Activated naive CD4-positive, alpha-beta T cell treated with anti-CD3 and anti-CD28 coated beads, Interleukin-2, amount 50 U/mL, for 24 hours (primary cell): Measurements from ENCODE around the gene PSMC2.
"Not testable (repeated sequence)": the region's sequence is repeated elsewhere in the genome, so short reads cannot be mapped to it uniquely, and the experiment has no call there.

Source experiments
- H3K27ac Mint-ChIP-seq: one replicate; pipeline ENCODE4 v1.8.0; 2021; ENCODE audit warnings: mild to moderate bottlenecking, mixed read lengths
- H3K27me3 Mint-ChIP-seq: one replicate; pipeline ENCODE4 v1.8.0; 2021; ENCODE audit warnings: mixed read lengths
- H3K36me3 Mint-ChIP-seq: one replicate; pipeline ENCODE4 v1.8.0; 2021; ENCODE audit warnings: mixed read lengths
- H3K4me1 Mint-ChIP-seq: one replicate; pipeline ENCODE4 v1.8.0; 2021; ENCODE audit warnings: mixed read lengths
- H3K4me3 Mint-ChIP-seq: one replicate; pipeline ENCODE4 v1.8.0; 2021; ENCODE audit warnings: mild to moderate bottlenecking, mixed read lengths
- H3K9me3 Mint-ChIP-seq: one replicate; pipeline ENCODE4 v1.8.0; 2021; ENCODE audit warnings: mixed read lengths

Gene PSMC2

GRCh38 chr7:103394566-103394965 is 47.1 kb downstream of the PSMC2 start:
- Mint-ChIP-seq H3K4me1 (no peaks in the 10 kb centered on the region), H3K27ac (no peak overlapping the region), H3K9me3 (no peaks in the 10 kb centered on the region), H3K27me3 (peaks cover 2% of the 10 kb centered on the region), H3K4me3 (no peak overlapping the region), H3K36me3 (no peaks in the 10 kb centered on the region)

GRCh38 chr7:103395071-103395470 is 47.6 kb downstream of the PSMC2 start:
- no peaks in the 10 kb centered on the region for H3K36me3 Mint-ChIP-seq
- H3K27me3 Mint-ChIP-seq, result peaks cover 2% of the 10 kb centered on the region
- no peak overlapping the region for H3K27ac Mint-ChIP-seq
- H3K4me3 Mint-ChIP-seq, result no peak overlapping the region
- no peaks in the 10 kb centered on the region for H3K4me1 Mint-ChIP-seq
- no peaks in the 10 kb centered on the region for H3K9me3 Mint-ChIP-seq

- Mint-ChIP-seq H3K27ac (no peak overlapping the region), H3K27me3 (peaks cover 2% of the 10 kb centered on the region), H3K36me3 (no peaks in the 10 kb centered on the region), H3K9me3 (no peaks in the 10 kb centered on the region), H3K4me3 (no peak overlapping the region), H3K4me1 (no peaks in the 10 kb centered on the region)
Measured at GRCh38 chr7:103396471-103396870, 49.0 kb downstream of the PSMC2 start.

GRCh38 chr7:103398483-103399127 is 51.2 kb downstream of the PSMC2 start:
- Mint-ChIP-seq H3K4me1 (no peaks in the 10 kb centered on the region), H3K27ac (no peak overlapping the region), H3K27me3 (peaks cover 2% of the 10 kb centered on the region), H3K9me3 (no peaks in the 10 kb centered on the region), H3K4me3 (no peak overlapping the region), H3K36me3 (no peaks in the 10 kb centered on the region)

GRCh38 chr7:103399687-103400086 is 52.2 kb downstream of the PSMC2 start:
- not testable (repeated sequence) for H3K4me1 Mint-ChIP-seq, H3K27ac Mint-ChIP-seq, H3K36me3 Mint-ChIP-seq, H3K9me3 Mint-ChIP-seq, H3K4me3 Mint-ChIP-seq, H3K27me3 Mint-ChIP-seq

- not testable (repeated sequence) for H3K27ac Mint-ChIP-seq, H3K9me3 Mint-ChIP-seq, H3K36me3 Mint-ChIP-seq, H3K4me3 Mint-ChIP-seq, H3K27me3 Mint-ChIP-seq, H3K4me1 Mint-ChIP-seq
Measured at GRCh38 chr7:103405789-103406613, 58.6 kb downstream of the PSMC2 start.

GRCh38 chr7:103412151-103412550 is 64.7 kb downstream of the PSMC2 start:
- H3K27ac Mint-ChIP-seq, result no peak overlapping the region
- H3K4me1 Mint-ChIP-seq, result no peaks in the 10 kb centered on the region
- H3K9me3 Mint-ChIP-seq, result no peaks in the 10 kb centered on the region
- no peaks in the 10 kb centered on the region for H3K36me3 Mint-ChIP-seq
- no peak overlapping the region for H3K4me3 Mint-ChIP-seq
- peaks cover 3% of the 10 kb centered on the region for H3K27me3 Mint-ChIP-seq

GRCh38 chr7:103413407-103413806 is 66.0 kb downstream of the PSMC2 start:
- no peaks in the 10 kb centered on the region for H3K4me1 Mint-ChIP-seq
- H3K27me3 Mint-ChIP-seq, result peaks cover 5% of the 10 kb centered on the region
- H3K9me3 Mint-ChIP-seq, result no peaks in the 10 kb centered on the region
- H3K27ac Mint-ChIP-seq, result no peak overlapping the region
- no peak overlapping the region for H3K4me3 Mint-ChIP-seq
- H3K36me3 Mint-ChIP-seq, result no peaks in the 10 kb centered on the region

- Mint-ChIP-seq H3K27me3 (peaks cover 7% of the 10 kb centered on the region), H3K4me3 (no peak overlapping the region), H3K36me3 (no peaks in the 10 kb centered on the region), H3K4me1 (no peaks in the 10 kb centered on the region), H3K9me3 (no peaks in the 10 kb centered on the region), H3K27ac (no peak overlapping the region)
Measured at GRCh38 chr7:103418241-103418640, 70.8 kb downstream of the PSMC2 start.
